Neuron (in vitro differentiated cells): ENCODE measurements around the gene RILPL2.
"Not testable (repeated sequence)": the region's sequence is repeated elsewhere in the genome, so short reads cannot be mapped to it uniquely, and the experiment has no call there.

Experiments used
- H2AFZ ChIP-seq: one replicate; pipeline ENCODE4 v1.6.1; 2013; ENCODE audit warnings: low read depth, mild to moderate bottlenecking, inconsistent platforms, low read length, moderate library complexity
- H3K27me3 ChIP-seq: one replicate; pipeline ENCODE4 v1.6.1; 2013; ENCODE audit warnings: low read length; ENCODE audit not compliant: insufficient read depth
- H3K36me3 ChIP-seq: one replicate; pipeline ENCODE4 v1.6.1; 2013; ENCODE audit warnings: low read length; ENCODE audit not compliant: insufficient read depth
- H3K4me1 ChIP-seq: one replicate; pipeline ENCODE4 v1.6.1; 2013; ENCODE audit warnings: low read length; ENCODE audit not compliant: insufficient read depth
- H3K4me3 ChIP-seq: 2 replicates; pipeline ENCODE4 v1.5.1; 2013; ENCODE audit warnings: mild to moderate bottlenecking, low read length, moderate library complexity
- H3K9me3 ChIP-seq: one replicate; pipeline ENCODE4 v1.6.1; 2013; ENCODE audit warnings: low read length

RILPL2 gene

GRCh38 chr12:123408619-123409018 lies 27.9 kb downstream of the RILPL2 start:
- H3K9me3 ChIP-seq, H3K4me1 ChIP-seq, H3K27me3 ChIP-seq, H2AFZ ChIP-seq, H3K4me3 ChIP-seq: not testable (repeated sequence)
- H3K36me3 ChIP-seq = peaks cover 27% of the 10 kb centered on the region

DNA sequence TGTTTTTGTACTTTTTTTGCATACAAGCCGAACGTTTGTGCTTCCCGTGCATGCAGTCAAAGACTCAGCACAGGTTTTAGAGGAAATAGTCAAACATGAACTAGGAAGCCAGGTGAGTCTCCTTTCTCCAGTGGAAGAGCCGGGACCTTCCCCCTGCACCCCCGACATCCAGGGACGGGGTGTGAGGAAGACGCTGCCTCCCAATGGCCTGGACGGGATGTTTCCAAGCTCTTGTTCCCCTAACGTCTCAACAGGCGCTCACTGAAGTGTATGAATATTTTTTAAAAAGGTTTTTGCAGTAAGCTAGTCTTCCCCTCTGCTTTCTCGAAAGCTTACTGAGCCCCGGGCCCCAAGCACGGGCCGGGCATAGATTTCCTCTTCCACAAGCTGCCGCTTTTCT lies 28.6 kb downstream of the RILPL2 start:
- H3K9me3 ChIP-seq, H3K27me3 ChIP-seq, H3K4me3 ChIP-seq, H2AFZ ChIP-seq, H3K4me1 ChIP-seq: not testable (repeated sequence)
- peaks cover 34% of the 10 kb centered on the region for H3K36me3 ChIP-seq

- peaks cover 40% of the 10 kb centered on the region for H3K36me3 ChIP-seq
Measured at GRCh38 chr12:123407269-123407668, 29.2 kb downstream of the RILPL2 start.

GRCh38 chr12:123404581-123404980 lies 31.9 kb downstream of the RILPL2 start:
- no peaks in the 10 kb centered on the region for H3K27me3 ChIP-seq
- H3K9me3 ChIP-seq = no peaks in the 10 kb centered on the region
- no peaks in the 10 kb centered on the region for H3K4me1 ChIP-seq
- no peak overlapping the region for H3K4me3 ChIP-seq
- no peak overlapping the region for H2AFZ ChIP-seq
- H3K36me3 ChIP-seq = peaks cover 46% of the 10 kb centered on the region

More at GRCh38 chr12:123407269-123407668, 29.2 kb downstream of the RILPL2 start:
- not testable (repeated sequence) for H3K4me1 ChIP-seq, H3K4me3 ChIP-seq, H3K27me3 ChIP-seq, H3K9me3 ChIP-seq, H2AFZ ChIP-seq

GRCh38 chr12:123401753-123402683 lies 34.5 kb downstream of the RILPL2 start:
- Histone ChIP-seq H2AFZ (no peak overlapping the region), H3K36me3 (peaks cover 66% of the 10 kb centered on the region), H3K4me1 (no peaks in the 10 kb centered on the region), H3K4me3 (no peak overlapping the region), H3K27me3 (no peaks in the 10 kb centered on the region), H3K9me3 (no peaks in the 10 kb centered on the region)

GRCh38 chr12:123399255-123399617 lies 37.2 kb downstream of the RILPL2 start:
- no peaks in the 10 kb centered on the region for H3K9me3 ChIP-seq
- H3K4me1 ChIP-seq = no peaks in the 10 kb centered on the region
- peaks cover 75% of the 10 kb centered on the region for H3K36me3 ChIP-seq

GRCh38 chr12:123398550-123399254 lies 37.8 kb downstream of the RILPL2 start:
- H3K27me3 ChIP-seq = no peaks in the 10 kb centered on the region
- H3K9me3 ChIP-seq = no peaks in the 10 kb centered on the region
- H3K4me1 ChIP-seq = no peaks in the 10 kb centered on the region
- H3K4me3 ChIP-seq = no peak overlapping the region
- no peak overlapping the region for H2AFZ ChIP-seq
- H3K36me3 ChIP-seq = peaks cover 70% of the 10 kb centered on the region

More at GRCh38 chr12:123399255-123399617, 37.2 kb downstream of the RILPL2 start:
- Histone ChIP-seq H3K4me3 (no peak overlapping the region), H2AFZ (no peak overlapping the region), H3K27me3 (no peaks in the 10 kb centered on the region)

DNA sequence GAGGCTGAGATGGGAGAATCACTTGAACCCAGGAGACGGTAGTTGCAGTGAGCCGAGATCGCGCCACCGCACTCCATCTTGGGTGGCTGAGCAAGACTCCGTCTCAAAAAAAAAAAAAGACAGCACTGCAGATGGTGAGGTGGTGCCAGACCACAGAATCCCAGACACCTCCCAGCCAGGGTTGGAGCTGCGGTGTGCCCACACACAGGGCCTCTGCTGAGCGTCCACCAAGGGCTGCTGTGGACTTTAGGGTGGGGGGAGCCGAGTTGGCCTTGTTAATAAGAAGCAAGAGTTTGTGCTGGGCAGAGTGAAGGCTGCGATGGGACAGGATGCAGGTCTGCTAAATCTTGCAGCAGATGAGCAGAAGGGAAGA lies 38.3 kb downstream of the RILPL2 start:
- no peaks in the 10 kb centered on the region for H3K27me3 ChIP-seq
- H2AFZ ChIP-seq = no peak overlapping the region
- no peaks in the 10 kb centered on the region for H3K4me1 ChIP-seq
- H3K36me3 ChIP-seq = peaks cover 68% of the 10 kb centered on the region
- H3K4me3 ChIP-seq = no peak overlapping the region
- no peaks in the 10 kb centered on the region for H3K9me3 ChIP-seq

GRCh38 chr12:123397400-123397799 lies 39.1 kb downstream of the RILPL2 start:
- Histone ChIP-seq H3K4me3 (no peak overlapping the region), H2AFZ (no peak overlapping the region), H3K4me1 (no peaks in the 10 kb centered on the region), H3K36me3 (peaks cover 68% of the 10 kb centered on the region), H3K27me3 (no peaks in the 10 kb centered on the region), H3K9me3 (no peaks in the 10 kb centered on the region)

DNA sequence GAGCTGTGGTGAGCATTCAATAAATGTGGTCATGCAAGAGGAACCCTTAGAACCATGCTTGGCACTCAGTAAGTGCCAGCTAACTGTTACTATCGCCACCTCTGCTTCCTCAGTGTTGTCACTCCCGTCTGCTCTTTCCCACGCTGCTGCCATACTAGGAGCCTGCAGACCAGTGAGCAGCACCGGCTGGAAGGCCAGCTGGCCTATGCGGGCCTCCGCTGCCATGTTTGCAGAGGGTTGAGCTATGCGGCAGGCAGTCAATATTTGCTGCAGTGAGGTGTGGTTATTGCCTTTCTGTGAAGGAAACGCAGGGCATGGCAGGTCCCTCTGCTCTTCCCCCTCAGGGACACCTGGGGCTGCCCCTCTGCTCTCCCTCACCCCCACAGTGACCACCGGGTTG lies 39.5 kb downstream of the RILPL2 start:
- Histone ChIP-seq H3K9me3 (no peaks in the 10 kb centered on the region), H3K36me3 (peaks cover 67% of the 10 kb centered on the region), H3K4me1 (no peaks in the 10 kb centered on the region), H3K4me3 (no peak overlapping the region), H3K27me3 (no peaks in the 10 kb centered on the region), H2AFZ (no peak overlapping the region)

GRCh38 chr12:123396543-123396942 lies 39.9 kb downstream of the RILPL2 start:
- Histone ChIP-seq H3K4me1 (no peaks in the 10 kb centered on the region), H3K4me3 (no peak overlapping the region), H2AFZ (no peak overlapping the region), H3K27me3 (no peaks in the 10 kb centered on the region), H3K9me3 (no peaks in the 10 kb centered on the region), H3K36me3 (peaks cover 70% of the 10 kb centered on the region)

GRCh38 chr12:123395236-123395635 lies 41.2 kb downstream of the RILPL2 start:
- H3K36me3 ChIP-seq = peaks cover 77% of the 10 kb centered on the region
- peaks cover under 1% of the 10 kb centered on the region for H3K4me1 ChIP-seq
- H3K27me3 ChIP-seq = no peaks in the 10 kb centered on the region
- H3K4me3 ChIP-seq = no peak overlapping the region
- no peaks in the 10 kb centered on the region for H3K9me3 ChIP-seq
- no peak overlapping the region for H2AFZ ChIP-seq

- H2AFZ ChIP-seq = no peak overlapping the region
- H3K9me3 ChIP-seq = no peaks in the 10 kb centered on the region
- H3K27me3 ChIP-seq = no peaks in the 10 kb centered on the region
- H3K4me1 ChIP-seq = peaks cover 7% of the 10 kb centered on the region
- H3K4me3 ChIP-seq = no peak overlapping the region
- peaks cover 68% of the 10 kb centered on the region for H3K36me3 ChIP-seq
Measured at GRCh38 chr12:123393747-123394146, 42.7 kb downstream of the RILPL2 start.
